HEK293 (cell line): ENCODE results near the gene FLVCR1.

Source experiments
- CTCF ChIA-PET: fragments of 350-600 bp; formaldehyde crosslinking; extraction: SDS; loops from one replicate; lab custom pipeline; 2021; ENCODE audit warnings: antibody characterized with exemption; lab: Yijun Ruan, JAX
- POLR2A ChIA-PET: fragments of 300-600 bp; formaldehyde crosslinking; extraction: SDS; loops from one replicate; lab custom pipeline; 2020; ENCODE audit warnings: antibody characterized with exemption, inconsistent platforms; lab: Yijun Ruan, JAX
- H3K27ac ChIP-seq: fragments of 200-500 bp; sonication (Bioruptor generic); 2 replicates; pipeline ENCODE4 v1.5.1; 2014; ENCODE audit warnings: low read depth, low read length, control low read depth, inconsistent platforms; ENCODE audit errors: extremely low read depth
- H3K36me3 ChIP-seq, 2 experiments: fragments of 200-500 bp in 1 of 2; sonication (Bioruptor generic) in 1 of 2; 1 replicate in 1 of 2; 2 replicates in 1 of 2; pipeline ENCODE4 v1.5.1; 2014 to 2017; ENCODE audit warnings: inconsistent platforms in 2 of 2, low read length in 2 of 2; ENCODE audit not compliant: control insufficient read depth in 2 of 2, insufficient read depth in 1 of 2
- H3K4me1 ChIP-seq: fragments of 200-500 bp; sonication (Bioruptor generic); 2 replicates; pipeline ENCODE4 v1.5.1; 2014; ENCODE audit warnings: mild to moderate bottlenecking, low read length, inconsistent platforms; ENCODE audit not compliant: control insufficient read depth, insufficient read depth
- H3K4me3 ChIP-seq: 2 replicates; pipeline ENCODE4 v1.5.1; 2011; ENCODE audit warnings: low read depth, mild to moderate bottlenecking, control low read depth, low read length, moderate library complexity
- H3K9me3 ChIP-seq: fragments of 200-500 bp; sonication (Bioruptor generic); 2 replicates; pipeline ENCODE4 v1.5.1; 2014; ENCODE audit warnings: low read depth, low read length, inconsistent platforms; ENCODE audit not compliant: control insufficient read depth, insufficient read depth
- GLI4 ChIP-seq: fragments of 450-650 bp; formaldehyde crosslinking; IDR thresholded peaks from 2 replicates; pipeline ENCODE4 v1.5.1; 2016; ENCODE audit warnings: missing biosample characterization, missing genetic modification characterization
- KLF9 ChIP-seq: fragments of 450-650 bp; formaldehyde crosslinking; IDR thresholded peaks from 2 replicates; pipeline ENCODE4 v1.5.1; 2016; ENCODE audit warnings: missing biosample characterization, missing genetic modification characterization, low read depth
- PRDM6 ChIP-seq: fragments of 450-650 bp; formaldehyde crosslinking; IDR thresholded peaks from 2 replicates; pipeline ENCODE4 v1.5.1; 2017; ENCODE audit warnings: missing biosample characterization, missing genetic modification characterization
- SETDB1 ChIP-seq: IDR thresholded peaks from one replicate; pipeline ENCODE4 v1.6.1; 2017; ENCODE audit warnings: mild to moderate bottlenecking, low read length, moderate library complexity, mixed read lengths; ENCODE audit not compliant: insufficient read length
- ZBTB44 ChIP-seq: fragments of 450-650 bp; IDR thresholded peaks from 2 replicates; pipeline ENCODE4 v1.5.1; 2018; ENCODE audit warnings: missing biosample characterization, mild to moderate bottlenecking, missing genetic modification characterization
- ZNF112 ChIP-seq: fragments of 450-650 bp; formaldehyde crosslinking; IDR thresholded peaks from 2 replicates; pipeline ENCODE4 v1.5.0; 2017; ENCODE audit warnings: missing biosample characterization, missing genetic modification characterization
- ZNF133 ChIP-seq: fragments of 450-650 bp; formaldehyde crosslinking; IDR thresholded peaks from 2 replicates; pipeline ENCODE4 v1.5.1; 2016; ENCODE audit warnings: missing biosample characterization, missing genetic modification characterization
- ZNF211 ChIP-seq: fragments of 450-650 bp; formaldehyde crosslinking; IDR thresholded peaks from 2 replicates; pipeline ENCODE4 v1.5.1; 2016; ENCODE audit warnings: low read depth, missing biosample characterization, missing genetic modification characterization
- ZNF280C ChIP-seq: fragments of 450-650 bp; formaldehyde crosslinking; IDR thresholded peaks from 2 replicates; pipeline ENCODE4 v1.5.1; 2016; ENCODE audit warnings: missing biosample characterization, missing genetic modification characterization
- ZNF416 ChIP-seq: fragments of 450-650 bp; formaldehyde crosslinking; IDR thresholded peaks from 2 replicates; pipeline ENCODE4 v1.5.1; 2016; ENCODE audit warnings: missing biosample characterization, missing genetic modification characterization
- ZNF549 ChIP-seq: fragments of 450-650 bp; IDR thresholded peaks from 2 replicates; pipeline ENCODE4 v1.5.1; 2018; ENCODE audit warnings: missing biosample characterization, missing genetic modification characterization, mild to moderate bottlenecking, inconsistent platforms, moderate library complexity
- ZNF558 ChIP-seq: fragments of 450-650 bp; formaldehyde crosslinking; IDR thresholded peaks from 2 replicates; pipeline ENCODE4 v1.5.1; 2016; ENCODE audit warnings: missing biosample characterization, missing genetic modification characterization
- ZNF777 ChIP-seq: fragments of 450-650 bp; formaldehyde crosslinking; IDR thresholded peaks from 2 replicates; pipeline ENCODE4 v1.5.1; 2017; ENCODE audit warnings: missing biosample characterization, missing genetic modification characterization, borderline replicate concordance
- TF ChIP-seq, protein P1 (sequence below): fragments of 450-650 bp; formaldehyde crosslinking; IDR thresholded peaks from 2 replicates; pipeline ENCODE4 v1.5.1; 2017; ENCODE audit warnings: missing biosample characterization, missing genetic modification characterization
- TF ChIP-seq, protein P2 (sequence below): IDR thresholded peaks from 2 replicates; pipeline ENCODE4 v1.6.1; 2011; ENCODE audit warnings: mild to moderate bottlenecking, low read depth, low read length, borderline replicate concordance
- TF ChIP-seq, protein P3 (sequence below): fragments of 450-650 bp; formaldehyde crosslinking; IDR thresholded peaks from 2 replicates; pipeline ENCODE4 v1.5.0; 2017; ENCODE audit warnings: missing biosample characterization, missing genetic modification characterization, borderline replicate concordance

Gene FLVCR1

GRCh38 chr1:212933815-212934471 is 75.9 kb downstream of the FLVCR1 start (continued):
- TF ChIP-seq ZBTB44 (tag by site-specific recombination) (no peak), ZNF416 (tag by site-specific recombination) (no peak)
- TF ChIP-seq, protein P1, sequence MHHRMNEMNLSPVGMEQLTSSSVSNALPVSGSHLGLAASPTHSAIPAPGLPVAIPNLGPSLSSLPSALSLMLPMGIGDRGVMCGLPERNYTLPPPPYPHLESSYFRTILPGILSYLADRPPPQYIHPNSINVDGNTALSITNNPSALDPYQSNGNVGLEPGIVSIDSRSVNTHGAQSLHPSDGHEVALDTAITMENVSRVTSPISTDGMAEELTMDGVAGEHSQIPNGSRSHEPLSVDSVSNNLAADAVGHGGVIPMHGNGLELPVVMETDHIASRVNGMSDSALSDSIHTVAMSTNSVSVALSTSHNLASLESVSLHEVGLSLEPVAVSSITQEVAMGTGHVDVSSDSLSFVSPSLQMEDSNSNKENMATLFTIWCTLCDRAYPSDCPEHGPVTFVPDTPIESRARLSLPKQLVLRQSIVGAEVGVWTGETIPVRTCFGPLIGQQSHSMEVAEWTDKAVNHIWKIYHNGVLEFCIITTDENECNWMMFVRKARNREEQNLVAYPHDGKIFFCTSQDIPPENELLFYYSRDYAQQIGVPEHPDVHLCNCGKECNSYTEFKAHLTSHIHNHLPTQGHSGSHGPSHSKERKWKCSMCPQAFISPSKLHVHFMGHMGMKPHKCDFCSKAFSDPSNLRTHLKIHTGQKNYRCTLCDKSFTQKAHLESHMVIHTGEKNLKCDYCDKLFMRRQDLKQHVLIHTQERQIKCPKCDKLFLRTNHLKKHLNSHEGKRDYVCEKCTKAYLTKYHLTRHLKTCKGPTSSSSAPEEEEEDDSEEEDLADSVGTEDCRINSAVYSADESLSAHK (tag by site-specific recombination) = no peak

- Histone ChIP-seq H3K4me3 (no peak overlapping the region), H3K36me3 (no peaks in the 10 kb centered on the region), H3K9me3 (no peaks in the 10 kb centered on the region), H3K27ac (no peak overlapping the region), H3K4me1 (no peaks in the 10 kb centered on the region)
- POLR2A ChIA-PET = no interaction called here
- CTCF ChIA-PET = no interaction called here
- TF ChIP-seq ZNF280C (no peak), ZNF133 (tag by site-specific recombination) (no peak), ZNF416 (tag by site-specific recombination) (no peak), SETDB1 (no peak), GLI4 (tag by site-specific recombination) (no peak), ZNF558 (tag by site-specific recombination) (no peak), ZNF777 (tag by site-specific recombination) (no peak)
- TF ChIP-seq, protein P2, sequence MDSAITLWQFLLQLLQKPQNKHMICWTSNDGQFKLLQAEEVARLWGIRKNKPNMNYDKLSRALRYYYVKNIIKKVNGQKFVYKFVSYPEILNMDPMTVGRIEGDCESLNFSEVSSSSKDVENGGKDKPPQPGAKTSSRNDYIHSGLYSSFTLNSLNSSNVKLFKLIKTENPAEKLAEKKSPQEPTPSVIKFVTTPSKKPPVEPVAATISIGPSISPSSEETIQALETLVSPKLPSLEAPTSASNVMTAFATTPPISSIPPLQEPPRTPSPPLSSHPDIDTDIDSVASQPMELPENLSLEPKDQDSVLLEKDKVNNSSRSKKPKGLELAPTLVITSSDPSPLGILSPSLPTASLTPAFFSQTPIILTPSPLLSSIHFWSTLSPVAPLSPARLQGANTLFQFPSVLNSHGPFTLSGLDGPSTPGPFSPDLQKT = no peak
- TF ChIP-seq, protein P3, sequence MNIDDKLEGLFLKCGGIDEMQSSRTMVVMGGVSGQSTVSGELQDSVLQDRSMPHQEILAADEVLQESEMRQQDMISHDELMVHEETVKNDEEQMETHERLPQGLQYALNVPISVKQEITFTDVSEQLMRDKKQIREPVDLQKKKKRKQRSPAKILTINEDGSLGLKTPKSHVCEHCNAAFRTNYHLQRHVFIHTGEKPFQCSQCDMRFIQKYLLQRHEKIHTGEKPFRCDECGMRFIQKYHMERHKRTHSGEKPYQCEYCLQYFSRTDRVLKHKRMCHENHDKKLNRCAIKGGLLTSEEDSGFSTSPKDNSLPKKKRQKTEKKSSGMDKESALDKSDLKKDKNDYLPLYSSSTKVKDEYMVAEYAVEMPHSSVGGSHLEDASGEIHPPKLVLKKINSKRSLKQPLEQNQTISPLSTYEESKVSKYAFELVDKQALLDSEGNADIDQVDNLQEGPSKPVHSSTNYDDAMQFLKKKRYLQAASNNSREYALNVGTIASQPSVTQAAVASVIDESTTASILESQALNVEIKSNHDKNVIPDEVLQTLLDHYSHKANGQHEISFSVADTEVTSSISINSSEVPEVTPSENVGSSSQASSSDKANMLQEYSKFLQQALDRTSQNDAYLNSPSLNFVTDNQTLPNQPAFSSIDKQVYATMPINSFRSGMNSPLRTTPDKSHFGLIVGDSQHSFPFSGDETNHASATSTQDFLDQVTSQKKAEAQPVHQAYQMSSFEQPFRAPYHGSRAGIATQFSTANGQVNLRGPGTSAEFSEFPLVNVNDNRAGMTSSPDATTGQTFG (tag by site-specific recombination) = no peak
These were observed 77.4 kb downstream of the FLVCR1 start for GRCh38 chr1:212935387-212935981.

GRCh38 chr1:212937034-212937433 is 79.0 kb downstream of the FLVCR1 start:
- H3K36me3 ChIP-seq = no peaks in the 10 kb centered on the region
- TF ChIP-seq ZNF211 = no peak
- no peak for TF ChIP-seq ZNF549 (tag by site-specific recombination)
- TF ChIP-seq ZNF112 (tag by site-specific recombination) = no peak
- no peak for TF ChIP-seq PRDM6 (tag by site-specific recombination)
- no peak for TF ChIP-seq KLF9
- CTCF ChIA-PET = no interaction called here
- POLR2A ChIA-PET = no interaction called here
- H3K9me3 ChIP-seq = no peaks in the 10 kb centered on the region
- H3K27ac ChIP-seq = no peak overlapping the region
- no peak overlapping the region for H3K4me3 ChIP-seq
- H3K4me1 ChIP-seq = no peaks in the 10 kb centered on the region
